Measurements from ENCODE around the gene INSM2.

The INSM2 gene

DNA sequence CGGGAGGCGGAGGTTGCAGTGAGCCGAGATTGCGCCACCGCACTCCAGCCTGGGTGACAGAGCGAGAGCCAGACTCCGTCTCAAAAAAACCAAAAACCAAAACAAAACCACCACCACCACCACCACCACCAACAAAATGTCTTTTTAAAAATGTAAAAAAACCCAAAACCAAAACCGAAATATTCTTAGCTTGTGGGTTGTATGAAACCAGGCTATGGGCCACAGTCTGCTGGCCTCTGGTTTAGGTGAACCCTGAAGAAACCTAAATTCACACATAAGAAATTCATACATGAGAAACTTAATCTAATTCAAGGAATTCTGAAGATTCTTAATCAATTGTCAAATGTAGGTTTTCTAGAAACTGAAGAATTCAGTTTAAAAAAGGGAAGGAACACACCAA, 37.6 kb downstream of the INSM2 start:
- no peaks in the 10 kb centered on the region for H3K4me1 ChIP-seq (ENCODE audit: insufficient read depth, low read length, poor library complexity, severe bottlenecking)
- no peaks in the 10 kb centered on the region for H3K27me3 ChIP-seq (ENCODE audit: insufficient read depth, low read length, poor library complexity, severe bottlenecking)
- no peaks in the 10 kb centered on the region for H3K9me2 ChIP-seq (replicated peaks; ENCODE audit: low read depth, low read length)
- no peak overlapping the region for H2AFZ ChIP-seq (ENCODE audit: low read length)
- H3K9ac ChIP-seq (ENCODE audit: low read depth, low read length, poor library complexity, severe bottlenecking) = no peak overlapping the region
- no peaks in the 10 kb centered on the region for H4K20me1 ChIP-seq (ENCODE audit: insufficient read depth, low read length, poor library complexity, severe bottlenecking)
- H3K4me3 ChIP-seq (ENCODE audit: low read length, poor library complexity, severe bottlenecking) = no peak overlapping the region
- H3K4me2 ChIP-seq (ENCODE audit: low read depth, low read length, poor library complexity, severe bottlenecking) = no peak overlapping the region
- H3K36me3 ChIP-seq (ENCODE audit: insufficient read depth, low read length) = no peaks in the 10 kb centered on the region
- H3K9me3 ChIP-seq (ENCODE audit: insufficient read depth, low read depth, low read length) = no peaks in the 10 kb centered on the region
- H3K79me2 ChIP-seq (ENCODE audit: insufficient read depth, low read length) = no peaks in the 10 kb centered on the region
- no peak for TF ChIP-seq CTCF (conservative IDR thresholded peaks at IDR 0.05; ENCODE audit: low read length)
- TF ChIP-seq EZH2phosphoT487 (IDR thresholded peaks at IDR 0.05; ENCODE audit: borderline replicate concordance) = no peak
- no peaks in the 10 kb centered on the region for H3F3A ChIP-seq (ENCODE audit: low read depth)

DNA sequence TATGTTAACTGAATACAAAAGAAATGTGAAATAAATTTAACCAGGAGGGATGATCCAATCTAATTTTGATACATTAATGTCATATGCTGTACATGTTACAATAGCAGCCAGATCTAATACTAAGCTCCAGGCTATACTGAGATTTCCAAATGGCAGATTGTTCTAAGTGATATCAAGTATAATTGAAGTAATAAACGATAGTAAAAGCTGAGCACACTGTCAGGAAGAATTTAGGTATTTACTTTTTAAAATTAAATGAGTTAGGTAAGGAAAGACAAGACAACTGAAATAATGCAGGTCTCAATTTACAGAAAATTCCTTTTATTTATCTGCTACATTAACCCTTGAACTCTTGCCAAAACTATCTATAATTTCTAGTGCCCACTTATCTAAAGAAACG, 39.9 kb downstream of the INSM2 start:
- H3K4me1 ChIP-seq (ENCODE audit: insufficient read depth, low read length, poor library complexity, severe bottlenecking) = no peaks in the 10 kb centered on the region
- no peaks in the 10 kb centered on the region for H3F3A ChIP-seq (ENCODE audit: low read depth)
- no peak overlapping the region for H3K4me2 ChIP-seq (ENCODE audit: low read depth, low read length, poor library complexity, severe bottlenecking)
- no peaks in the 10 kb centered on the region for H3K27me3 ChIP-seq (ENCODE audit: insufficient read depth, low read length, poor library complexity, severe bottlenecking)
- no peaks in the 10 kb centered on the region for H4K20me1 ChIP-seq (ENCODE audit: insufficient read depth, low read length, poor library complexity, severe bottlenecking)
- no peaks in the 10 kb centered on the region for H3K9me2 ChIP-seq (replicated peaks; ENCODE audit: low read depth, low read length)
- no peak overlapping the region for H3K9ac ChIP-seq (ENCODE audit: low read depth, low read length, poor library complexity, severe bottlenecking)
- TF ChIP-seq CTCF (conservative IDR thresholded peaks at IDR 0.05; ENCODE audit: low read length) (no peak), EZH2phosphoT487 (IDR thresholded peaks at IDR 0.05; ENCODE audit: borderline replicate concordance) (no peak)
- no peaks in the 10 kb centered on the region for H3K9me3 ChIP-seq (ENCODE audit: insufficient read depth, low read depth, low read length)
- H2AFZ ChIP-seq (ENCODE audit: low read length) = no peak overlapping the region
- H3K79me2 ChIP-seq (ENCODE audit: insufficient read depth, low read length) = no peaks in the 10 kb centered on the region
- H3K36me3 ChIP-seq (ENCODE audit: insufficient read depth, low read length) = no peaks in the 10 kb centered on the region
- H3K4me3 ChIP-seq (ENCODE audit: low read length, poor library complexity, severe bottlenecking) = no peak overlapping the region

GRCh38 chr14:35576260-35576659, 42.3 kb downstream of the INSM2 start:
- no peaks in the 10 kb centered on the region for H3K36me3 ChIP-seq (ENCODE audit: insufficient read depth, low read length)
- no peaks in the 10 kb centered on the region for H4K20me1 ChIP-seq (ENCODE audit: insufficient read depth, low read length, poor library complexity, severe bottlenecking)
- H3K27me3 ChIP-seq (ENCODE audit: insufficient read depth, low read length, poor library complexity, severe bottlenecking) = no peaks in the 10 kb centered on the region
- no peaks in the 10 kb centered on the region for H3K4me1 ChIP-seq (ENCODE audit: insufficient read depth, low read length, poor library complexity, severe bottlenecking)
- TF ChIP-seq EZH2phosphoT487 (IDR thresholded peaks at IDR 0.05; ENCODE audit: borderline replicate concordance) (no peak), CTCF (conservative IDR thresholded peaks at IDR 0.05; ENCODE audit: low read length) (no peak)
- H3F3A ChIP-seq (ENCODE audit: low read depth) = no peaks in the 10 kb centered on the region
- no peak overlapping the region for H3K9ac ChIP-seq (ENCODE audit: low read depth, low read length, poor library complexity, severe bottlenecking)
- H3K4me2 ChIP-seq (ENCODE audit: low read depth, low read length, poor library complexity, severe bottlenecking) = no peak overlapping the region
- H3K4me3 ChIP-seq (ENCODE audit: low read length, poor library complexity, severe bottlenecking) = no peak overlapping the region
- H3K9me3 ChIP-seq (ENCODE audit: insufficient read depth, low read depth, low read length) = no peaks in the 10 kb centered on the region
- no peak overlapping the region for H2AFZ ChIP-seq (ENCODE audit: low read length)
- no peaks in the 10 kb centered on the region for H3K79me2 ChIP-seq (ENCODE audit: insufficient read depth, low read length)
- no peaks in the 10 kb centered on the region for H3K9me2 ChIP-seq (replicated peaks; ENCODE audit: low read depth, low read length)

All from Loucy (cell line).